IPS-NIHi7 (cell line): Measurements from ENCODE around the gene RPTOR.

ENCODE experiments used
- DNase-seq: peaks from one replicate; pipeline ENCODE4 v3.0.0; 2012; ENCODE audit warnings: mixed read lengths; ENCODE audit errors: extremely low spot score

Gene RPTOR

GRCh38 chr17:80643326-80644099 is 98.9 kb downstream of the RPTOR start:
- DNase-seq: no peak

- DNase-seq: no peak
These were observed 99.9 kb downstream of the RPTOR start for GRCh38 chr17:80644536-80644935.

- no peak for DNase-seq
These were observed 101.2 kb downstream of the RPTOR start for GRCh38 chr17:80645706-80646325.

- DNase-seq: no peak
These were observed 101.7 kb downstream of the RPTOR start for GRCh38 chr17:80646328-80646727.

- no peak for DNase-seq
These were observed 103.1 kb downstream of the RPTOR start for GRCh38 chr17:80647746-80648145.

GRCh38 chr17:80649200-80649644 is 104.6 kb downstream of the RPTOR start:
- no peak for DNase-seq

- DNase-seq: peak; percentile 78
These were observed 105.2 kb downstream of the RPTOR start for GRCh38 chr17:80649672-80650330.

GRCh38 chr17:80650331-80650672 is 105.7 kb downstream of the RPTOR start:
- no peak for DNase-seq

GRCh38 chr17:80650751-80651518 is 106.3 kb downstream of the RPTOR start:
- DNase-seq: no peak

GRCh38 chr17:80652756-80653330 is 108.2 kb downstream of the RPTOR start:
- DNase-seq: no peak

GRCh38 chr17:80653856-80654255 is 109.2 kb downstream of the RPTOR start:
- no peak for DNase-seq

- no peak for DNase-seq
These were observed 111.0 kb downstream of the RPTOR start for GRCh38 chr17:80655608-80656007.

GRCh38 chr17:80656590-80656989 is 112.0 kb downstream of the RPTOR start:
- no peak for DNase-seq

GRCh38 chr17:80657561-80657960 is 112.9 kb downstream of the RPTOR start:
- no peak for DNase-seq

- no peak for DNase-seq
These were observed 114.2 kb downstream of the RPTOR start for GRCh38 chr17:80658821-80659220.

- DNase-seq: no peak
These were observed 115.0 kb downstream of the RPTOR start for GRCh38 chr17:80659651-80660050.

- DNase-seq: peak; percentile 49
These were observed 116.0 kb downstream of the RPTOR start for GRCh38 chr17:80660527-80661198.

GRCh38 chr17:80662557-80662956 is 117.9 kb downstream of the RPTOR start:
- DNase-seq: no peak

- no peak for DNase-seq
These were observed 119.2 kb downstream of the RPTOR start for GRCh38 chr17:80663781-80664206.

GRCh38 chr17:80664217-80664790 is 119.7 kb downstream of the RPTOR start:
- DNase-seq: no peak

GRCh38 chr17:80665792-80666191 is 121.2 kb downstream of the RPTOR start:
- DNase-seq: no peak
